Thyroid gland (tissue), 4 donors: ENCODE measurements around the gene MMEL1. TPM values are rescaled to one million over a fixed set of nuclear protein-coding genes. Genes with fewer than 3 reads are reported as not detected.

Experiments used
- DNase-seq, 2 donors: peaks; one replicate each; pipeline ENCODE4 v3.0.0-alpha.2; 2019
- H3K27ac ChIP-seq, 3 donors: fragments of 200-600 bp; sonication (generic); 1 replicate in 2 of 3; 2 replicates in 1 of 3; pipeline ENCODE4 v1.5.1; 2016 to 2019; ENCODE audit warnings: mild to moderate bottlenecking in 1 of 3, moderate library complexity in 1 of 3
- H3K27me3 ChIP-seq: fragments of 200-600 bp; sonication (generic); one replicate; pipeline ENCODE4 v1.5.1; 2019
- H3K36me3 ChIP-seq, 2 donors: fragments of 200-600 bp; sonication (generic); one replicate each; pipeline ENCODE4 v1.5.1; 2016 to 2019
- H3K4me1 ChIP-seq, 2 donors: fragments of 200-600 bp; sonication (generic); one replicate each; pipeline ENCODE4 v1.5.1; 2017 to 2019
- H3K4me3 ChIP-seq, 3 donors: fragments of 200-600 bp; sonication (generic); replicated peaks in 1 of 3; 1 replicate in 2 of 3; 2 replicates in 1 of 3; pipeline ENCODE4 v1.5.1; 2016; ENCODE audit warnings: mild to moderate bottlenecking in 1 of 3
- H3K9me3 ChIP-seq: fragments of 200-600 bp; sonication (generic); one replicate; pipeline ENCODE4 v1.5.1; 2017
- CTCF ChIP-seq, 6 experiments: fragments of 200-600 bp in 3 of 6; fragments of 450-650 bp in 3 of 6; sonication (generic) in 3 of 6; IDR thresholded peaks; one replicate each; pipeline ENCODE4 v1.5.1; 2016 to 2019; ENCODE audit warnings: antibody characterized with exemption in 6 of 6, mild to moderate bottlenecking in 2 of 6, inconsistent platforms in 1 of 6, moderate library complexity in 1 of 6
- POLR2A ChIP-seq, 2 donors: fragments of 450-650 bp; IDR thresholded peaks; one replicate each; pipeline ENCODE4 v1.6.1; 2017; ENCODE audit warnings: antibody characterized with exemption in 2 of 2, mild to moderate bottlenecking in 2 of 2, moderate library complexity in 1 of 2
- WGBS, 2 donors: methylation state at CpG; one replicate each; pipeline ENCODE4 v1.1.5; 2017; 5-methylcytosine and 5-hydroxymethylcytosine counted together
- intact Hi-C: fragments of 100-400 bp; cut with DNase I; formaldehyde crosslinking; loops from one replicate; pipeline ENCODE4 v1.15.1; 2023
- total RNA-seq, 4 donors: library from RNA; depleted of rRNA; stranded (reverse); fragments of >200 nt; gene quantifications; one replicate each; pipeline ENCODE4 v1.2.3, GENCODE V29; 2016

The MMEL1 gene
- total RNA-seq, 4 donors from 2014 or later = 0.98 to 2.5 (median 2.0) TPM; not detected in 1

- no peaks in the 10 kb centered on the region for H3K36me3 ChIP-seq
- intact Hi-C loops = no loop called here
Measured at GRCh38 chr1:2564006-2564814, 68.6 kb downstream of the MMEL1 start.

GRCh38 chr1:2563205-2563604 is 69.6 kb downstream of the MMEL1 start:
- no peak for DNase-seq
- WGBS, 2 donors = 86 to 87% methylated on average over 4 to 17 of the region's 18 CpGs

More at GRCh38 chr1:2564006-2564814, 68.6 kb downstream of the MMEL1 start:
- Histone ChIP-seq H3K4me1 (peaks cover 0 to 4% of the 10 kb centered on the region in 2 donors), H3K4me3 (no peak overlapping the region), H3K27me3 (no peaks in the 10 kb centered on the region), H3K27ac (no peak overlapping the region), H3K9me3 (no peaks in the 10 kb centered on the region)
- 86 to 92% methylated on average over 16 to 19 of the region's 20 CpGs for WGBS, 2 donors
- no peak for TF ChIP-seq CTCF (IDR thresholded peaks at IDR 0.05)
- TF ChIP-seq POLR2A (IDR thresholded peaks at IDR 0.05) = no peak
- DNase-seq = no peak

GRCh38 chr1:2561898-2562895 is 70.6 kb downstream of the MMEL1 start:
- no peak for DNase-seq
- Histone ChIP-seq H3K4me1 (peaks cover 2 to 8% of the 10 kb centered on the region in 2 donors), H3K9me3 (no peaks in the 10 kb centered on the region), H3K4me3 (no peak overlapping the region), H3K27ac (no peak overlapping the region), H3K27me3 (no peaks in the 10 kb centered on the region), H3K36me3 (no peaks in the 10 kb centered on the region)
- 92 to 96% methylated on average over 12 to 18 of the region's 24 CpGs for WGBS, 2 donors
- intact Hi-C loops = no loop called here
- TF ChIP-seq CTCF (IDR thresholded peaks at IDR 0.05) = peak in 1 of 6 experiments; percentile 27
- TF ChIP-seq POLR2A (IDR thresholded peaks at IDR 0.05) = no peak

More at GRCh38 chr1:2563205-2563604, 69.6 kb downstream of the MMEL1 start:
- Histone ChIP-seq H3K4me1 (no peaks in the 10 kb centered on the region), H3K9me3 (no peaks in the 10 kb centered on the region), H3K27me3 (no peaks in the 10 kb centered on the region), H3K27ac (no peak overlapping the region), H3K4me3 (no peak overlapping the region), H3K36me3 (no peaks in the 10 kb centered on the region)
- intact Hi-C loops = no loop called here
- TF ChIP-seq CTCF (IDR thresholded peaks at IDR 0.05) (no peak), POLR2A (IDR thresholded peaks at IDR 0.05) (no peak)

GRCh38 chr1:2561446-2561845 is 71.4 kb downstream of the MMEL1 start:
- Histone ChIP-seq H3K9me3 (no peaks in the 10 kb centered on the region), H3K4me3 (no peak overlapping the region), H3K27ac (no peak overlapping the region), H3K4me1 (peaks cover 5 to 14% of the 10 kb centered on the region in 2 donors), H3K36me3 (no peaks in the 10 kb centered on the region), H3K27me3 (no peaks in the 10 kb centered on the region)
- DNase-seq = no peak
- TF ChIP-seq CTCF (IDR thresholded peaks at IDR 0.05) = no peak
- intact Hi-C loops = no loop called here
- WGBS, 2 donors = 86 to 89% methylated on average over 8 to 11 of the region's 11 CpGs
